ENCODE results near the gene MTG1.
"Not testable (repeated sequence)": the region's sequence is repeated elsewhere in the genome, so short reads cannot be mapped to it uniquely, and the experiment has no call there.

MTG1 gene

GRCh38 chr10:133454204-133454893 is 60.4 kb downstream of the MTG1 start:
- no peak for DNase-seq

- no peak for DNase-seq
These were observed 61.2 kb downstream of the MTG1 start for GRCh38 chr10:133455196-133455595.

- no peak for DNase-seq
These were observed 61.7 kb downstream of the MTG1 start for GRCh38 chr10:133455611-133456031.

- DNase-seq: no peak
These were observed 62.3 kb downstream of the MTG1 start for GRCh38 chr10:133456041-133456951.

DNA sequence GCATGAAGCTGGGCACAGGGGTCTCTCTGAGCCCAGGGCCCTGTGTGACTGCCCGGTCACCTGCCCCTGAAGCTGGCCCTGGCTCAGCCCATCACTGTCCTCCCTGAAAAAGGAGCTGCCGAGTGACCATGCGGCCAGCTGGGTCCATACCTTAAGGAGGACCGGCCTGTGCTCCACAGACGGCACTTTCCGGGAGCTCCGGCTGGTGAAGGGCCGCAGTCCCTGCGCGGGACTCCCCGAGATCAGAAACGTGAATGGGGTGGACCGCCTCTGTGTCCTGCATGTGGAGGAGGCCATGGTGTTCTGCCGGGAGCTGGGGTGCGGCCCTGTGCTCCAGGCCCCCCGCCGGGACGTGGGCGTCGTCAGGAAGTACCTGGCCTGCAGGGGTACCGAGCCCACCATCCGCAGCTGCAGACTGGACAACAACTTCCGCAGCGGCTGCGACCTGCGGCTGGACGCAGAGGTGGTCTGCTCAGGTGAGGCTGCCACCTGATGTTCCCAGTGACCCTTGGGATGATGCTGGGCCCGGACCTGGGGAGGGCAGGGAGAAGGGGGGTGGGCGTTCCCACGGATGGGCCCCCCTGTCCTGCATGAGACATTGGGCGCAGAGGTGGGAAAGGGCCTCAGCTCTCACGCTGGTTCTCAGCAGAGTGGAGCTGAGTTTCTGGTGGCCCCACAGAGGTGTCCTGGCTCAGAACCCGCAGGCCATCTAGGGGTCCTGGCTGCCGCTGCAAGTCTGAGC is 63.3 kb downstream of the MTG1 start:
- no peak for DNase-seq

DNA sequence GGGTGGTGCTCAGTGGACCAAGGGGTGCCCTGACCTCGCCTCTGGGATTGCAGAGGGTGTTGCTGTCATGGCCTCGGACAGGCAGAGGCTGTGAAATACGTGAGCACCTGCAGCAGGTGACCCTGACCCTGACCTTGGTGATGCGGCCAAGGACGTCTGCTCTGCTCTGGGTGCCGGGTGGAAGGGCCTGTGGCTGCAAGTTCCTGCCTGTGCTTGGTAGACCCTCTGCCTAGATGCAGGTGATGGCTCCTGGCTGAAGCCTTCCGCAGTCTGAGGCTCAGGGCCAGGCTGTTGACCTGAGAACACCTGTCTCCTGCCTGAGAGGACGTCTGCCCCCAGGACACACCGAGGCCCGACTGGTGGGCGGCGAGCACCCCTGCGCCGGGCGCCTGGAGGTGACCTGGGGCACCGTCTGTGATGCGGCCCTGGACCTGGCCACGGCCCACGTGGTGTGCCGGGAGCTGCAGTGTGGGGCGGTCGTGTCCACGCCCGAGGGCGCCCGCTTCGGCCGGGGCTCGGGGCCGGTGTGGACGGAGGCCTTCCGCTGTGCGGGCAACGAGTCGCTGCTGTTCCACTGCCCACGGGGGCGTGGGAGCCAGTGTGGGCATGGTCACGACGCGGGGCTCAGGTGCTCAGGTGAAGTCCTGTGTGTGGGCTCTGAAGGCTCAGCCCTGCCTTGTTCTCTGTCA is 64.2 kb downstream of the MTG1 start:
- no peak for DNase-seq

DNA sequence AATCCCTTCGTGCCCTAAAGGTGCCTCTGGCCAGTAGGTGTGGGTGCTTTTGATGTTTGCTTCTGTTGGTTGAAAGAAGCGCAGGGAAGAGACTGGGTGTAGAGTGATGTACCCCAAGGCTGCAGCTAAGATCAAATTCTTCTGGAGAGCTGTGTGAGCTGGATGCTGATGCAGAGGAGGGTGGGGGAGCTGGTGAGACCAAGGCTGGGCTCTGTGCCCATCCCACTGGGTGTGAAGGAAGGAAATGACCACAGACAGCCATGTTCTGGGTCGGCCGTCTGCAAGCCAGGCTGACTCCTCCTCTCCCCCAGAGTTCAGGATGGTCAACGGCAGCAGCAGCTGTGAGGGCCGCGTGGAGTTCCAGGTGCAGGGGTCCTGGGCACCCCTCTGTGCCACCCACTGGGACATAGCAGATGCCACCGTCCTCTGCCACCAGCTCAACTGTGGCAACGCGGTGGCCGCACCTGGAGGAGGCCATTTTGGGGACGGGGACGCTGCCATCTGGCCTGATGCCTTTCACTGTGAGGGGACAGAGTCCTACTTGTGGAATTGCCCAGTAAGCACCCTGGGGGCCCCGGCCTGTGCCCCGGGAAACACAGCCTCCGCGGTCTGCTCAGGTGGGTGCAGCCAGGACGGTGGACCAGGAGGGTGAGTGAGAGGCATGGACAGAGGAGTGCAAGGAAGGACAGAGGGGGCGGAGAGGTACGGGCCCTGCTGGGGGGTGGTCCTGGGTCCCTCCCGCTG is 64.9 kb downstream of the MTG1 start:
- DNase-seq: no peak

DNA sequence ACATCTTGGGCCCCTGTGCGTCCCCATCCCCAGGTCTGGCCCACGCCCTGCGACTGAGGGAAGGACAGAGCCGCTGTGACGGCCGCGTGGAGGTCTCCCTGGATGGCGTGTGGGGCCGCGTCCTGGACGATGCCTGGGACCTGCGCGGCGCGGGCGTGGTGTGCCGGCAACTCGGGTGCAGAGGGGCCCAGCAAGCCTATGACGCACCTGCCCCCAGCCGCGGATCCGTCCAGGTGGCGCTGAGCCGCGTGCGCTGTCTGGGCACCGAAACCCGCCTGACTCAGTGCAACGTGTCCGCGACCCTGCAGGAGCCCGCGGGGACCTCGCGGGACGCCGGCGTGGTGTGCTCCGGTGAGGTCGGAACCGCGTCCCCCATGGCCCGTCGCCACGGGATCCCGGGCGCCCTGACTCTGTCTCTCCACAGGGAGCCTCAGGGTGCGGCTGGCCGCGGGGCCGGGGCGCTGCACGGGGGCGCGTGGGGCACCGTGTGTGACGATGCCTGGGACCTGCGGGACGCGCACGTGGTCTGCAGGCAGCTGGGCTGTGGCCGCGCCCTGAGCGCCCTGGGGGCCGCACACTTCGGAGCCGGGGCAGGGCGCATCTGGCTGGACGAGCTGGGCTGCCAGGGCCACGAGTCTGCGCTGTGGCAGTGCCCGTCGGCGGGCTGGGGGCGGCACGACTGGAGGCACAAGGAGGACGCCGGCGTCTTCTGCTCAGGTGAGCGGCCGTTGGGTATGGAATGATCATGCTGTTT is 65.7 kb downstream of the MTG1 start:
- no peak for DNase-seq

DNA sequence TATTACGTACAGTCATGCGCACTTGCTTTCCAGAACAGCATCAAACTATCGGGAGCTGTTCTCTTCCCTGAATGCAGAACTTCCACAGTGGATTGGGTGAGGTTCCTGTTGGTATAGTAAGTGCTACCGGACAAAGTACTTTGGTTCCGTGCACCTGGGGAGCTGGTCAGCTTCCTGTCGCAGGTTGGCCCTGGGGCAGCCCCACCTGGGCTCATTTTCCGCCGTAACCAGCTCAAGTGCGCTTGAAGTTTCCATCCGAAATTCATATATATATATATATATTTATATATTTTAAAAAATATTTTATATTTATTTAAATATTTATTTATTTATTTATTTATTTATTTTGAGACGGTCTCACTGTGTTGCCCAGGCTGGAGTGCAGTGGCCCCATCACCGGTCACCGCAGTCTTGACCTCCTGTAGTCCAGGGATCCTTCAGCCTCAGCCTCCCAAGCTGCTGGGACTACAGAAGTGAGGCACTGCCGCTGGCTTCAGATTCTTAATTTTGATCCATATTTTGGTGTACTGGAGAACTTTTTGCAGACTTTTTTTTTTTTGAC is 66.3 kb downstream of the MTG1 start:
- DNase-seq: no peak

GRCh38 chr10:133461027-133461426 is 67.1 kb downstream of the MTG1 start:
- DNase-seq: no peak

DNA sequence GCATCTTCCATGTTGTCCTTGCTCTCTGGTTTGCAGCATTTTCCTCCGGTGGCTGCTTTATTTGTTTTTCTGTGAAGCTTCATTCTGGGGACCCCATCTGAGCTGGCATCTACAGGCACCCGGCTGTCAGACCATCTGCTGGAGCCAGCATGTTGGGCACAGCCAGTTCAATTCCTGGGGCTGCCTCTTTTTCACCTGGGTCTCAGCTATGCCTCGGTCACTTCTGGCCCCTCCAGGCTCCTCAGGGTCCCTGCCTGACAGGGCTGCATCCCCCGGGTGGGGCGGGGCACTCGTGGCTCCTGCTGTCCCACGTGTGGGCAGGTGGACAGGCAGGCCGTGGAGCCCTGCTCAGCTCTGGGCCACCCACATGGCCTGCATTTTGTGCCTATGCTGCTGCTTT is 67.9 kb downstream of the MTG1 start:
- no peak for DNase-seq

DNA sequence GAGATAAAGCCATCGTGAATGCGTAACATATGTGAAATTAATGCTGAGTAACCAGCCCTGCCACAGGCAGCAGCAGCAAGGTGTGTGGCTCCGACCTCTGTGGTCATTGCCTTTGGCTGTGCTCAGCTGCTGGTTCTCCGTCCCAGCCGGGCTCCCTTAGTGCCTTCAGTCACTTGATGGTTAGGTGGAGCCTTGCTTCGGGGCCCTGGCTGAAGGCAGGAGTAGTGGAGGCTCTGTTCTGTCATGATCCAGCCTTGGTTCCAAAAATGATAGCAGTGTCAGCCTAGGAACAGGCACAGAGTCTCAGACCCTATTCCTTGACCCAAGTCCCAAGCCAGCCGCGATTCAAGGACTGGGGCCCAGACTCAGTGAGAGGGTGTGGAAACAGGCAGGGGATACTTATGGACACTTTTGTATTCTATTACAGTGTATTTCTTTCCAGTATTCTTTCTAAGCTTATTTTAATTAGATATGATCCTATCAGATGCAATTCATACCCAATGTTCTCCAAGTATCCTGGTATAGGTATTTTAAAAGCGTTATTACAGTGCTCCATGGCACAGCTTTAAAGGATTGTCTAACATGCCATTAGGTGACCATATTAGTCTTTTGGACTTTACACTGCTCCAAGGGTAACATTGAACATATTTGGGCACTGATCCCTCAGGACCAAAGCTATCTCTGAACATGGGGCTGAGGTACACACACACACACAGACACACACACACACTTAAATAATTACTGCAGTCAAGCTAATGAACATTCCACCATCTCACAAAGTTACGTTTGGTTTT is 68.8 kb downstream of the MTG1 start:
- no peak for DNase-seq

GRCh38 chr10:133464582-133465031 is 70.7 kb downstream of the MTG1 start:
- DNase-seq: no peak

DNA sequence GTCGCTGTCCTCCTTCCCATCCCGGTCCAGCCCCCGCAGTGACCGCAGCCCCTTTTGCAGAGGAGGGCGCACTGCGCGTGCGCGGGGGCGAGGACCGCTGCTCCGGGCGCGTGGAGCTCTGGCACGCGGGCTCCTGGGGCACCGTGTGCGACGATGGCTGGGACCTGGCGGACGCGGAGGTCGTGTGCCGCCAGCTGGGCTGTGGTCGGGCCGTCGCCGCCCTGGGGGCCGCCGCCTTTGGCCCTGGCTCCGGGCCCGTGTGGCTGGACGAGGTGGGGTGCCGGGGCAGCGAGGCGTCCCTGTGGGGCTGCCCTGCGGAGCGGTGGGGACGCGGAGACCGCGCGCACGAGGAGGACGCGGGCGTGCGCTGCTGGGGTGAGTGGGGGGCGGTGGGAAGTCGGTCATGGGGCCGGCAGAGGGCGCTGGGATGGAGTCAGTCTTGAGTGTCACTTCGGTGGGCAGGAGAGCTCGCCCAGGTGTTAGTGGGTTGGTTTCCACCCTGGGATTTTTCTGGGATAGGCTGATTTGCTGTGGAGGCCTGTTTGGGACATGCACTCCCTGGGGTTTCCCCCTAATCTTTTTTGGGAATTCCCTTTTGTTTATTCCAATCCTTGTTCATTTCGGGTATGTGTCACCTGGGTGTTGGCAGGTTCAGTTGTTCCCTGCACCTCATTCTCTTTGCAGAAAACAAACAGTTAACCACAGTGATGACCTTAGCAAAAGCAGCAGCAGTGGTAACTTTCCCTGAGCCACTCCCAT is 71.4 kb downstream of the MTG1 start:
- no peak for DNase-seq

DNA sequence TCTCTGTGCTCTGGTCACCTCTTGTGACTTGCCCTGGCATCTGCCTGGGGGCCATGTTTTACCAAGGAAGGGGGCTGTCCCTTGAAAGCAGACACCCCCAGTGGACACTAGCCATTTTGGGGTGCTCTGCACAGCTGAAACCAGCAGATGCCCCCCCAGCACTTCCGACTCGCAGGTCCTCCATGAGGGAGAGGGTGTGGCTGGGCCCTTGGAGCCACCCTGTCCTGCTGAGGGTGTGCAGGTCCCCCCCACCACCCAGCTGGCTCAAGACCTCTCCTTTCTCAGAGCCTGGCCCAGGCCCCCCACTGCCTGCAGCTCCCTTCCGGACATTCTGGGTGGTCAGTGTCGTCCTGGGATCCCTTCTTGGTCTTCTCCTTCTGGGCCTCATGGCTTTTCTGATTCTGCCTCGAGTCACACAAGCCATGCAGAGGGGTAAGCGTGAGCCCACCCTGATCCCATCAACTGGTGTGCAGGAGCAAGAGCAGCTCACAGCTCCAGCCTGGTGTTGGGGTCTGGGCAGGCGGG is 72.1 kb downstream of the MTG1 start:
- DNase-seq: no peak

- no peak for DNase-seq
These were observed 72.8 kb downstream of the MTG1 start for GRCh38 chr10:133466683-133467275.

GRCh38 chr10:133467286-133467911 is 73.4 kb downstream of the MTG1 start:
- no peak for DNase-seq

GRCh38 chr10:133469205-133469604 is 75.2 kb downstream of the MTG1 start:
- not testable (repeated sequence) for DNase-seq
